Stimulated activated CD8-positive, alpha-beta memory T cell treated with anti-CD3 and anti-CD28 coated beads, Interleukin-12 subunit alpha, Interleukin-12 subunit beta, amount 100 ng/mL, for 24 hours (primary cell): ENCODE results near the gene SPAG4.

ENCODE experiments used
- DNase-seq: peaks from one replicate; pipeline ENCODE4 v3.0.0-alpha.2; 2020; ENCODE audit errors: extremely low read depth

SPAG4 gene

DNA sequence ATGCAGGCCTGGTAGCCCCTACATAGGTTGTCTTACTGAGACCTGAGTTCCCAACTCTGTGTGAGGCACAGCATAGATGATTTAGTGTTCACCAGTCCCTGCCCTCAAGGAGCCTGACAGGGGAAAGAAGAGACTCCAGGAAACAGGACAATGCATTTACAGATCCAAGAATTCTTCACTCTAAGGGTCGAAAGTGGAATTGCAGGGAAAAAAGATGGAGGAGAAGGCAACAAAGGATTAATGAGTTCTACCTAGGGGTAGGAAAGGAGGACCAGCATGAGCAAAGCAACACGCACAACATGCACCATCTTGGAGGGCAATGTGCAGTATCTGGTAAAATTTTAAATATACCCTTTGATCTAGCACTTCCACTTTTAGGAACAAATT, 5.9 kb downstream of the SPAG4 start:
- DNase-seq: no peak

DNA sequence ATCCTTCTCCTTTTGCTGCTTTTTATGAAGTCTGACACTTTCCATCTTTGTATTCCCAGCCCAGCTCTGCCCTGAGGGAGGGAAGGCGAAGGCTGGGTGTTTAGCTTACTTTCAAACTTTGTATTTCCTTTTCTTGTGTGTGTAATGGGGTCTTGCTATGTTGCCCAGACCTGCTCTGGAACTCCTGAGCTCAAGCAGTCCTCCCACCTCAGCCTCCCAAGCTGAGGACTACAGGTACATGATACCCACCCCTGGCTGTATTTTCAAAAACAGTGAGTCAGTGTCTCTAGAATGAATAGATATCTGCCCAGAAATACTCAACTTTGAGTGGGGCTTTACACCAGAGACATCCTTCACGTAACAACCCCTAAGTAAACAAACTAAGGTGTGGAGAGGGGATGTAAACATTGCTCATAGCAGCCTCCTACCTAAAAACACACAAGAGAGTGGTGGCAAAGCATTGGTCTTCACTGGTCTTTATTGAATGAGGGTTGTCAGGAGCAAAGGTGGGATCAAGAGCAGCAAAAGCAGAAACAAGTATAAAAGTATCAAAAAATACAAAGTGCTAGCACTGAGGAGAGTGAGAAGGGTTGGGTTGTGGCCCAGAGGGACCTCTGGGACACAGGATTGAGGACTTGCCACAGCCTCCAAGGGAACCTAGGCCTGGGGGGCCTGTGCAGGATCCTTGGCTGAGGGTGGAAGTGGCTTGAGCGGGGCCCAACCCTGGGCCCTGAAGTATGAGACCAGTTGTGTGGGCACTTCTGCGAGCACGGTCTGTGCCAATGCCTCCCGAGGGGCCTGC, 10.2 kb downstream of the SPAG4 start:
- DNase-seq: no peak

- no peak for DNase-seq
Measured at GRCh38 chr20:35626386-35627001, 10.9 kb downstream of the SPAG4 start.

GRCh38 chr20:35627121-35627520, 11.5 kb downstream of the SPAG4 start:
- no peak for DNase-seq

DNA sequence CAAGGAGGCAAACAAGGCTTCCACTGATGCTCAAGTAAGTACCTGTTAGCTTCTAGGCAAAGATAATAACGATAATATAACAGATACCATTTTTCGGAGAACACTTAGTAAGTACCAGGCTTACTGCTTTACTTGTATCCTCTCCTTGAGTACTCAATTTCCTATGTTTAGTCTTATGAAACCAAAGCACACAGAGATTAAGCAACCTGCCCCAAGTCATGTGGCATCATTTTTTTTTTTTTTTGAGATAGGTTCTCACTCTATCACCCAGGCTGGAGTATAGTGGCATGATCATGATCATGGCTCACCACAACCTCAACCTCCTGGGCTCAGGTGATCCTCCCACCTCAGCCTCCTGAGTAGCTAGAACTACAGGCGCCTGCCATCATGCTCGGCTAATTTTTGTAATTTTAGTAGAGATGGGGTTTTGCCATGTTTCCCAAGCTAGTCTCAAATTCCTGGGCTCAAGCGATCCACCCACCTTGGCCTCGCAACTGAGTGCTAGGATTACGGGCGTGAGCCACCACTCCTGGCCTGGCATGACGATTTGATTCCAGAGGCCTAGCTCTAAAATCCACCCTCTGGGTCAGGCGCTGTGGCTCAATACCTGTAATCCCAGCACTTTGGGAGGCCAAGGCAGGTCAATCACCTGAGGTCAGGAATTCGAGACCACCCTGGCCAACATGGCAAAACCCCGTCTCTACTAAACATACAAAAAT, 14.0 kb downstream of the SPAG4 start:
- no peak for DNase-seq

DNA sequence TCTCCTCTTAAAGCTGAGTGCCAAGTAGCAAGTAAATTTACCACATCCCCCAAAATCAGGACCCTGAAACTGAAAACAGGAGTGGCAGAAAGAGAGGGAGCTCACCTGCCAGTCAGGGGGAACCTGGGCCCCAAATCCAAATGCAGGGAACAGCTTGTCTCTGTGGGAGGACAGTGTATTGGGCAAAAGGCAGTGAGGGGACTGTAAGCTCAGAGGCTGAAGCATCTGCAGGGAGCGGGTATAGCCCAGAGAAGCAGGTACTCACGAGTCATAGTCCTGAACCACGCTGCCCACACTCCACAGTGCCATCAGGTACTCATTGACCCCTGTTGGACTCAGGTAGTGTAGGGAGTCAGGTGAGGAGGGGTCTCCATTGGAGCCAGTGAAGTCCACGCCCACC, 15.0 kb downstream of the SPAG4 start:
- DNase-seq: no peak

- DNase-seq: no peak
Measured at GRCh38 chr20:35632539-35633115, 17.0 kb downstream of the SPAG4 start.

GRCh38 chr20:35635652-35636051, 20.0 kb downstream of the SPAG4 start:
- no peak for DNase-seq

DNA sequence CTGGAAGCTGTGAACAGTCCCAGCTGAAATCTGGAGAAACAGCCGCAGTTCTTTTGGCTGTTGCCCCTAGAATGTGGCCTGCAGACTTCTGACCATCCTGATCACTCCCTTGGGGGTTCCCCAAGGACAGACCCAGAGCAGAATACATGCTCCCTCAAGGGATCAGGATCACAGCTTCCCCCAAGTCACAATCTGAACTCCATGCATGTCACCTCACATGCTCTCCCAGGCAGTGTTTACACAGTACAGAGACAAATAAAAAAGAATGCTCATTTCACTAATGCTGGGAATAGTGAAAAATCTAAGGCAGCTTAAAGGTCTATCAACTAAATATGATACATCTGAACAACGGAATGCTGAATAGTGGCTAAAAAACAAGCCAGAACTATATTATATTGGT, 20.5 kb downstream of the SPAG4 start:
- no peak for DNase-seq

DNA sequence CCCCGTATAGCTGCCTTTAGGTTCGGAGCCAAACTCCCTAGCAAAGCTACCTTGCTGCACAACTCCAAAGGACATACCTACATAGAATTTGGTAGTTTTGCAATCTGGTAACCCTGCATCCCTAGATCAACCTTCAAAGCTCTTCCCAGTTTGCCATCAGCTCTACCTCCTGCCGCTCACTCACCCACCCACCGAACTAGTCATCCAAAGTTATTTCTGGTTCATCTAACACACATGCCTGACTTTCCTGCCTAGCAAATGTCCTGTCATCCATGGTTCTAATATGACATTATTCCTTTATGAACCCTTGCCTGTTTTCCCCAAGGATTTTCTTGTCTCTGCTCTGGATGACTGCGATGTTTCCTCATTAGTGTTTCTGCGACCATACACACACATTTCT, 21.6 kb downstream of the SPAG4 start:
- DNase-seq: no peak

DNA sequence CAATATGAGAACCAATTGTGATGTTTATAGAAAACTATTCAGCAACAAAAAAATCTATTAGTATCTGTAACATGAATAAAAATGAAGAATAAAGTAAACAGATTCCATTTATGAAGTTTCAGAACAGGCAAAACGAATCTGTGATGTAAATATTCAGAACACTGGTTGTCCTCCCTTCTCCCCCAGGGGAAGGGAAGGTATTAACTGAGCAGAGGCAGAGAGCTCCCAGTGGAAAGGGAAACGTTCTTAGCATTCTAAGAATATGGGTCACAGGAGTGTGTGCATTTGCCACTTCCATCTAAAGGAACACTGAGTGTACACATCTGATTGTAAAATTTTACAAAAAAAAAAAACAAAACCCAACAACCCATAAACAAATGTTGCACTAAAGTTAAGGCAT, 23.1 kb downstream of the SPAG4 start:
- DNase-seq: no peak

DNA sequence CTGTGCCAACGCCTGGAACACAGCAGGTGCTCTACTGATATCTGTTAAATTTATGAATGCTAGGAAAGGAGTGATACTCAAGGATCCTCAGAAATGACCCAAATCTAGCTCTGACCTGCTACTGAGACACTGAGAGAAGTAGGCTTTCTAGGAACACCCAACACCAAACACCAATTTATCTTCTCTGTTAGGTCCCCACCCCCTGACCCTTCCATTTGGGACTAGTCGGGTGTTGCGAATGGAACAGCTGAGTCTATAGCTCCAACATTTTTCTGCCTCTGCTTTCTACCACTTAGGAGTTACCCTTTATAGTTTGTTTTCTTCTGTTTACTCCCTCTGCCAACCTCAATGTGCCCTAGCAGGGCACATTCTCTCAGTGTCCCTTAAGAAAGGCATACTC, 25.1 kb downstream of the SPAG4 start:
- no peak for DNase-seq

DNA sequence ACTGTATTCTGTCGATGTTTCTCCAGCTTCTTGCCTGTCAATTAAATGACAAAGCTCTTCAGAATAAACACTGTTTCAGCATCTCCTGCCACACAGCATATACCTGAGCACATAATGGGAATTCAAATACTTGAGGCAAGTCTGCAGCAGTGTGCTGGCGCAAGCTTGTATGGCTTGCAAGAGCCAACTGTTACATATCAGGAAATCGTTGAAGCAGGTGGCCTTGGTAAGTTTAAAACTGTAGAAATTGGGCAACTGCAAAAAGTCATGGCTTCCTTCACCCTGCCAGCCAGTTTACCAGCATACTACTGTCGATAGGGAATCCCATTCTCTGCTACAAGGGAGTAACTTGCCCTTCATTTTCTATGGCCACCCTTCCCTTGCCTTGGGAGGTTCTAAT, 26.1 kb downstream of the SPAG4 start:
- DNase-seq: no peak

DNA sequence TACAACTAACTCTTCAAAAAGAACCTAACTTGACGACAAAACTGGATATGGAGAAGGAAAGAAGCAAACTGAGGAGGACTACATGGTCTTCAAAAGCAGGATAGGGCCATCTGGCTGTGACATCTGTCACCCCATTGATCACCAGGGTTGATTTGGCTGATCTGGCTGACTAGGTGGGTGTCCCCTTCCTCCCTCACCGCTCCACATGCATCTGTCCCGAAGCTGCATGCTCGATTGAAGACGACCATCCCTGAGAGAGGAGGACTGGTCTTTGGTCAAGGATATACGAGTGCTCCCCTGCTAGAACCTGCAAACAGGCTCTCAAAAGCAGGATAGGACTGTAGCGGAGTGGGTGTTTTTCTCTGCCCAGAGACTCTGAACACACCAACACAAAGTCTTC, 27.4 kb downstream of the SPAG4 start:
- no peak for DNase-seq

DNA sequence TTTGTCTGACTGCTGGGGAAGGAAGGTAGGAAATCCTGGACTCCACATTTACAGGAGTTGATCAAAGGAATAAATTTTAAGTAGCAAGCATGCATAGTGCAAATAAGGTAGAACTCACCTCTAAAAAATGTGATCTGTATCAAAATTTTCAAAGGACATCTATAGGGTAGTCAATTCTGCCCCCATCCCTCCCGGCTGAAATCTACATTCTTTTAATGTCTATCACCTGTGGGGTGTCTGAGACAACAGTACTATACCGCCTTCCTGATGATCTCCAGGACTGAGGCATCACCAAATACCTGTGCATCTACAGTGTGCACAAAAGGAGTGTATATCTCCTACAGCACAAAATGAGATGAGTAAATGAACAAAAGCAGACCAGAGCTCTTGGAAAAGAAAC, 29.2 kb downstream of the SPAG4 start:
- no peak for DNase-seq

DNA sequence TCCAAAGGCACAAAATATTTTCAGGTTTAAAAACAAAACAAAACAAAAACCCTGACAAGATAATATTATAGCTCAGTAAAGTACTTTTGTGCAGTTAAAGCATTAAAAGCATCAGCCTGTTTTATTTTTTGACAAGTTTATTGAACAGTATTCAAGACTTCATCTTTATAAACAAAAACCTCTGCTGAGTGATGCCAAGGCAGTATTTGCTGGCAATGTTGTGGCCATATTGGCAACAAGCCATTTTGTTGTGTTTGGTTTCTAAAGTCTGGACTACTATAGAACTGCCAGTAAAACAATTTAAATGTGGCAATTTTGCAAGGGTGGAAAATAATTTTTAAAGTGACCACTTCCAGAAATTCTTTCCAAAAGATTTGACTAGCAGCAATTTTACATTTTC, 33.2 kb downstream of the SPAG4 start:
- no peak for DNase-seq

DNA sequence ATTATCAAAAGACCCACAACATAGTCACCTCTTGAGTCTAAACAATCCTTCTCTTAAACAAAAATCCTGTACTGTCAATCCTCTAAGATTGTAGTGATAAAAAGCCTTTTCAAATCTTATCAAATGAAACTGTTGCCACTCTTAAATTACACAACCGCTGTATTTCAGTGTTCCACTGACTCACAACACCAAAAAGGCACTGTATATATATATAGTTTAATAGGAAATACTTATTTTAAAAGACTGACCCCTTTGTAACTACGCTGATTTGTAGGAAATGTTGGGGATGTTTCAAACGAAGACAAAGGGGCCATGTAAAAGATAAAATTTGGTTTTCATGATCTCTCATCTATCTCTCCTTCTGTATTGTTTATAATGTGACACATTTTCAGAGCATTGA, 35.0 kb downstream of the SPAG4 start:
- no peak for DNase-seq

GRCh38 chr20:35651958-35652357, 36.3 kb downstream of the SPAG4 start:
- DNase-seq: no peak

DNA sequence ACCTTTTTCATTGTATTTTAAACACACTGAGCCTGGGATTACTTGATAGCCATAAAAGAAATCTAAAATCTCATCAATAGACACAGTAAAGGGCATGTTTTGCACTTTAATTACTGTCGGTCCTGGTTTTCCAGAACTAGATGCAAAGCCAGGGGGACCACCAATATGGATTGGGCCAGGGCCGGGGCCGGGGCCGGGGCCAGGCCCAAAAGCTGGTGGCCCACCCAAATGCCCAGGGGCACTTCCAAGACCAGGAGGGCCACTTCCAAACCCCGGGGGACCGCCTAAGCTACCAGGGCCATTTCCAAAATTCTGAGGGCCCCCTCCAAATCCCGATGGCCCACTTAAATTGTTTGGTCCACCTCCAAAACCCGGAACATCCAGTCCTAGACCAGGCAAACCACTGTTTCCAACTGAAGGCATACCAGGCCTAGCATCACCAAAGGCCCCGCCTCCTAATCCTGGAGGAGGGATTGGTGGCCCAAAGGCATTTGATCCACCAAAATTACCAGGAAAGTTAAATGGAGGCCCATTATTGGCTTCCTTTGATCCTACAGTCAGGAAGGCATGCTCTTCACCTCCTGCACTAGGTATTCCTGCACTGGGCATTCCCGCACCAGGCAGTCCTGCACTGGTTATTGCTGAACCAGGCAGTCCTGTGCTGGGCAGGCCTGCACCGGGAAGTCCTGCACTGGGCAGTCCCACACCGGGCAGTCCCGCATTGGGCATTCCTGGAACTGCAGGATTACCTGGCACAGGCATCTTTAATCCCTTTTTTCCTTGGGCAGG, 37.2 kb downstream of the SPAG4 start:
- DNase-seq: no peak

DNA sequence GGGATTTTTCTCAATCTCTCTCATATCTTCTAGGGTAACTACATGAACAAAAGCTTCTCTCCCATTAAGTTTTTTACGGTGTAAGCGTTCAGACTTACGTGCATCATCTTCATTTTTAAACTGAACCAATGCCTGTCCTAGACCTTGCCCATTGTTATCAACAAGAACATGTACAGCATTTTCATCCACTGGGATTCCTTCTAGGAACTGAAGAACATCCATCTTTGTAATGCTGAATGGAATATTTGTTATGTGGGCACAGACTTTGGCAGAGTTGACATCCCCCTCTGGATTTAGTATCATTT, 37.8 kb downstream of the SPAG4 start:
- no peak for DNase-seq

- DNase-seq: no peak
Measured at GRCh38 chr20:35653893-35654292, 38.3 kb downstream of the SPAG4 start.

GRCh38 chr20:35654415-35654814, 38.8 kb downstream of the SPAG4 start:
- DNase-seq: no peak
